GM18508 (cell line): Measurements from ENCODE around the gene ATOH7.
"Not testable (repeated sequence)": the region's sequence is repeated elsewhere in the genome, so short reads cannot be mapped to it uniquely, and the experiment has no call there.

Experiments used
- ATAC-seq: cut with Tn5 transposase; IDR thresholded peaks from one replicate; pipeline ENCODE4 v1.9.1; 2021; ENCODE audit warnings: moderate number of reproducible peaks; ENCODE audit not compliant: insufficient read depth, unreplicated experiment

ATOH7 gene

DNA sequence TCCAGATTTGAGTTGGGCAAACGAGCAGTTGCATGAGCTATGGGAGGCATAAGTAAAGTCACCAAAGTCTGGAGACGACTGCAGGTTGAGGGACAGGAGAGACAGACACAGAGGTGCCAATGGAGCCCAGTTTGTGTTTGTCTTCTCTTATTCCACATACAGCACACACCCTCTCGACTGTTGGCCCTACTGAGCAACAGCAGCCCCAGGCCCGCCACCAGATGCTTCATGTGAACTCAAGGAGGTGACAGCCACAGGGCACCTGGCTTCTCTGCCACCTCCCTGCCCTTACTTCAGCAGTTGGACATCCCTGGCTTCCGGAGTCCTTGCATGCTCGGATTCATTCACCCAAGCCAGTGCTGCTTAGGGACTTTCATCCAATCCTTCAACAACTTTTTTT, 6.5 kb upstream of the ATOH7 start:
- ATAC-seq, result no peak

DNA sequence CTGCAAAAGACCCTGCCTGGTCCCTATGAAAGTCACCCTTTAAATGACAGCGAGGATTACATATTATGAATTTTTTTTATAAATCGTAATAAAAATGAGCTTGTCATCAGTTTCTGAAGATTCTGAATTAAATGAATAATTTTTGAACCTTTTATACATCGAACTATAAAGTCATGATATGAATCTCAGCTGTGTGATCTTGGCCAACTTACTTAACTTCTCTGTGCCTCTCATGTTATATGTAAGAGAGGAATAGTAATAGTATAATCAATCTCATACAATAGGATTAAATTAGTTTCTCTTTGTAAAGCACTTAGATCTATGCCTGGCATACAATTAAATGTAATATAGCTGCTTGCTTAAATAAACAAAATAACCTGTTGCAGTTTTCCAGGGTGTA, 5.3 kb upstream of the ATOH7 start:
- no peak for ATAC-seq

GRCh38 chr10:68235581-68235980, 3.7 kb upstream of the ATOH7 start:
- no peak for ATAC-seq

- no peak for ATAC-seq
Observed at GRCh38 chr10:68235111-68235510, 3.2 kb upstream of the ATOH7 start.

DNA sequence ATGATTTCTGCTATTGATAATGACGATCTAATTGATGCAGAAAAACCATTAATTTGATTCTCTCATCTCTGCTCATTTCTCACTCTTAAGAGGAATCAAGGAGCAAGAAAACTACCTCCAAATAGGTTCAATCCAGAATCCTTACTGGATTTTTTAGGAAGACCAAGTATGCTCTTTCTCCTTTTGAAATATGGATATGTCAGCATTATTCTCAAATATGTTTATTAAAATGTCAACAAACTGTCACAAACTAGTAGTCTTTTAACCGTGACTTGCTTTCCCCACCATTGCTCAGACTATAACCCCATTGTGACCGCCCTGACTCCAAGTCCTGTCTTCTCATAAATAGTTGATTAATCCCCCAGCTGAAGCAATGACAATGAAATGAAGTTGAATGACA, 1.1 kb upstream of the ATOH7 start:
- no peak for ATAC-seq

DNA sequence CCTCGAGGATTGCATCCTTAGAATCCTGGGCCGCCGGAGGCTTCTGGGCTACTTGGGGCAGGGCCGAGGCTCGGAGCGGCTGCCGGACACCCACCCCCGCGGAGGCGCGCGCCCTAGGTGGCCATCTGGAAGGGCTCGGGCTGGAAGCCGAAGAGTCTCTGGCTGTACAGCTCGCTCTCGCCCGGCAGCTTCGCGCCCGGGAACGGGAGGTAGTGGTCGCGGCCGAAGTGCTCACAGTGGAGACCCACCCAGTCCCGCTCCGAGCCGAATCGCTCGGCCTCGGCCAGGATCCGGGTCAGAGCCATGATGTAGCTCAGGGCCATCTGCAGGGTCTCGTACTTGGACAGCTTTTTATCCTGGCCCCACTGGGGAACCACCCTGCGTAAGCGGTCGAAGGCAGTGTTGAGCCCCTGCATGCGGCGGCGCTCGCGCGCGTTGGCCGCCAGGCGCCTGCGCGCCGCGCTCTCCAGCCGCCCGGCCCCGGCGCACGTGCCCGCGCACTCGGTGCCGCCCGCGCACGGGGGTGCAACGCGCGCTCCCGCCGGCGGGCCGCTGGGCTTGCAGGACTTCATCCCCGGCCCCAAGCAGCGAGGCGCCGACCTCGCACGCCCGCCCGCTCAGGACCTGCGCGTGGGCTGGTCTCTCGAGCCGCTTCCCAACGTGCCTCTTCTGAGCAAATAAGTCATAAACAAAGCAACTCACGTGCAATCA, 652 bp downstream of the ATOH7 start:
- ATAC-seq, result no peak

DNA sequence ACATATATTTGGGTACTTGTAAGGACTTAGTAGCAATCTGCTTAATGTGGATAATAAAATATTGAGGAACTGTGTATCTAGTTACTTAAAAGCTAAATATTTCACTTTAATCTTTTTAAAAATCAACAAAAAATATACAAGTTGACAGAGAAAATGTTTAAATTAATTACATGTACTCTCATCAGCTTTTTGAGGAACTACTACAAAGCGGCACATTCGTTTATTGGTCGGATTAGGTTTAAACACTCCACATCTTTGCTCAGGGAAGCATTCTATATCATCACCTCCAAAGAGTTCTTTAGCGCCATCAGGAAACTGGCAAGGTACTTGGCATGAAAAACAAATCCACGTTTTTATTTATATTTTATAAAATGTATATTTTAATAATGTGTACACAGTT, 1.6 kb downstream of the ATOH7 start:
- no peak for ATAC-seq

DNA sequence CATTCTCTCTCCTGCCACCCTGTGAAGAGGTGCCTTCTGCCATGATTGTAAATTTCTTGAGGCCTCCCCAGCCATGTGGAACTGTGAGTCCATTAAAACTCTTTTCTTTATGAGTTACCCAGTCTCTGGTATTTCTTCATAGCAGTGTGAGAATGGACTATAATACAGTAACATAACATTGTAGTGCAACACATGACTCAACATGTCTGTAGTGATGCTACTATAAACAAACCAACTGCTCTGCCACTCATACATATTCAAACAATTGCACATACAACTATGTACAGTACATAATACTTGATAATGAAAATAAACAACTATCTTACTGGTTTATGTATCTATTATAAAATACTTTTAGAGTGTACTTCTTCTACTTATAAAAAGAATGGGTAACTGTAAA, 7.1 kb downstream of the ATOH7 start:
- ATAC-seq, result no peak

GRCh38 chr10:68223535-68224165, 8.3 kb downstream of the ATOH7 start:
- ATAC-seq, result no peak

GRCh38 chr10:68222391-68222790, 9.5 kb downstream of the ATOH7 start:
- no peak for ATAC-seq

GRCh38 chr10:68221196-68221595, 10.7 kb downstream of the ATOH7 start:
- ATAC-seq, result no peak

DNA sequence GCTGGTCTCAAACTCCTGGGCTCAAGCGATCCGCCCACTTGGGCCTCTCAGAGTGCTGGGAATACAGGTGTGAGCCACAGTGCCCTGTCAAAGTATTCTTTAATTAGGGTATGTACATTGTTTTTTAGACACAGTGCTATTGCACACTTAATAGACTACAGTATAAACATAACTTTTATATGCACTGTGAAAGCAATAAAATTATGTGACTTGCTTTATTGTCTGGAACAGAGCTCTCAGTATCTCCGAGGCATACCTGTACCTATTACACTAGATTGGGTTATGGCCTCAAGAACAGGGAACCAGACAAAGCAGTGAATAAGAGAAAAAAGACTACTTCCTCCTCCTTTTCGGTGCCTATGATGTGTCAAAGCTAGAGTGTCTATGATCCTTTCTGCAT, 13.1 kb downstream of the ATOH7 start:
- ATAC-seq, result no peak

DNA sequence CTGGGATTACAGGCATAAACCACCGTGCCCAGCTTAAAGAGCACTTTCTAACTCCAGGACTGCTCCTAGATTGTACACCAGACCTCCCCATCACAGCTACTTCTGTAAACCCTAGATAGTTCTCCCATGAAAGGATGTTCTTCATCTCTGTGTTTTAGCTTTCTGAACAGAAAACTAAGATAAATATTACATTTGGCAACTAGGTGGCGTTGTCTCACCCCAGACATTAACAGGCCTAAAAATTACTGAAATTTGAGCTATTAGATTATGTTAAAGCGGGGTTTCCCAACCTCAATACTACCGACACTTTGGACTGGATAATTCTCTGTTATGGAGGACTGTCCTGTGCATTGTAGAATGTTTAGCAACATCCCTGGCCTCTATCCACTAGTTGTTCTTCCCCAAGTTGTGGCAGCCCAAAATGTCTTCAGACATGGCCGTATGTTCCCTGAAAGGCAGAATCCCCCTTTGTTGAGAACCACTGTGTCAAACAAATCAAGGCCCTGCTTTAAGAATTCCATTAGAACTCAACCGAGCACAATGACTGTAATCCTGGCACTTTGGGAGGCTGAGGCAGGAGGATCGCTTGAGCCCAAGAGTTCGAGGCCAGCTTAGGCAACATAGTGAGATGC, 19.1 kb downstream of the ATOH7 start:
- no peak for ATAC-seq

GRCh38 chr10:68211669-68212068, 20.2 kb downstream of the ATOH7 start:
- no peak for ATAC-seq

GRCh38 chr10:68208424-68209042, 23.4 kb downstream of the ATOH7 start:
- ATAC-seq, result no peak

GRCh38 chr10:68202960-68203353, 29.0 kb downstream of the ATOH7 start:
- ATAC-seq, result no peak

DNA sequence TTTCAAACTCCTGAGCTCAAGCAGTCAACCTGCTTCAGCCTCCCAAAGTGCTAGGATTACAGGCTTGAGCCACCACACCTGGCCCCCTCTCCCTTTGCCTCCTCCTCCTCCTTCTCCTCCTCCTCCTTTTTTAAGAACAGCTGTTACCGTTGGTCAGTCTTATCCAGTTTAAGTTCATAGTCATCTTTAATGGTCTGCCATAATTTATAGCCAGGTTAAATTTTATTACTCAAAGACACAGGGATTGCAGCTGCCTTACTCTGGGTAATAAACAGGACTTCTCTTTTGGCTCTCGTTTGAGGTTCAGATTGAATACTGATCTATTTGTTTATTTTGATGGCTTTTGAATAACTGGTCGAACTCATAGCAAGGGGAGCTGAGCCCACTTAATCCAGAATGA, 35.2 kb downstream of the ATOH7 start:
- ATAC-seq, result no peak

- ATAC-seq, result not testable (repeated sequence)
Observed at GRCh38 chr10:68195776-68196175, 36.1 kb downstream of the ATOH7 start.

- ATAC-seq, result no peak
Observed at GRCh38 chr10:68194290-68194689, 37.6 kb downstream of the ATOH7 start.

- ATAC-seq, result no peak
Observed at GRCh38 chr10:68192113-68192512, 39.8 kb downstream of the ATOH7 start.

DNA sequence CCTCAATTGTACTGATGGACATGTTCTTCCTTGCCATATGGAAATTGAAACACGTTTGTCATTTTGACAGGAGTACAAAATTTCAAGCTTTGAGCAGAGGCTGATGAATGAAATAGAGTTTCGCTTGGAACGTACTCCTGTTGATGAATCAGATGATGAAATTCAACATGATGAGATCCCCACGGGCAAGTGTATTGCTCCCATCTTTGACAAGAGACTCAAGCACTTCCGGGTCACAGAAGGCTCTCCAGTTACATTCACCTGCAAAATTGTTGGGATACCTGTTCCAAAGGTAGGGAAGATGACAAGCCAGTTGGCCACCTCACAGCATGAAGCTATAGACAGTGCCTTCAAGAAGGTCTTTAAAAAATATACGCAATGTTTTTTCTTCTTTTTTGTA, 43.1 kb downstream of the ATOH7 start:
- no peak for ATAC-seq
